KOPT-K1 (cell line): ENCODE data around the gene CCDC74B.
"Not testable (repeated sequence)": the region's sequence is repeated elsewhere in the genome, so short reads cannot be mapped to it uniquely, and the experiment has no call there.

Source experiments
- H3K27ac ChIP-seq: fragments of 200-600 bp; sonication (generic); 2 replicates; pipeline ENCODE4 v1.5.1; 2016; ENCODE audit warnings: antibody characterized with exemption, mild to moderate bottlenecking, low read depth, low read length; ENCODE audit not compliant: poor library complexity, severe bottlenecking
- H3K36me3 ChIP-seq: fragments of 200-600 bp; sonication (generic); 2 replicates; pipeline ENCODE4 v1.5.1; 2017; ENCODE audit warnings: antibody characterized with exemption, mild to moderate bottlenecking, low read length, moderate library complexity; ENCODE audit not compliant: insufficient read depth
- H3K9me3 ChIP-seq: fragments of 200-600 bp; sonication (generic); 2 replicates; pipeline ENCODE4 v1.5.1; 2017; ENCODE audit warnings: antibody characterized with exemption, low read length, mild to moderate bottlenecking; ENCODE audit not compliant: insufficient read depth, poor library complexity, severe bottlenecking

CCDC74B gene

GRCh38 chr2:130181325-130181879 is 36.5 kb upstream of the CCDC74B start, which contains the start of gene SMPD4:
Gene SMPD4 (minus strand): TSS chr2:130181602. CDS start chr2:130176592, 5,010 bp downstream.
- H3K27ac ChIP-seq = peak within 1 kb of the TSS; percentile 97
- H3K9me3 ChIP-seq = no peaks in the 10 kb centered on the region
- peaks cover 43% of the 10 kb centered on the region for H3K36me3 ChIP-seq

- H3K27ac ChIP-seq = peak overlapping the region; percentile 97
- H3K36me3 ChIP-seq = peaks cover 40% of the 10 kb centered on the region
- not testable (repeated sequence) for H3K9me3 ChIP-seq
Measured at GRCh38 chr2:130180404-130181324, 35.8 kb upstream of the CCDC74B start.

- not testable (repeated sequence) for H3K27ac ChIP-seq, H3K9me3 ChIP-seq
- H3K36me3 ChIP-seq = peaks cover 81% of the 10 kb centered on the region
Measured at GRCh38 chr2:130174866-130175265, 30.0 kb upstream of the CCDC74B start.

GRCh38 chr2:130169896-130170295 is 25.0 kb upstream of the CCDC74B start:
- H3K36me3 ChIP-seq = peaks cover 95% of the 10 kb centered on the region
- no peak overlapping the region for H3K27ac ChIP-seq
- H3K9me3 ChIP-seq = no peaks in the 10 kb centered on the region

- not testable (repeated sequence) for H3K9me3 ChIP-seq, H3K27ac ChIP-seq
- H3K36me3 ChIP-seq = peaks cover 95% of the 10 kb centered on the region
Measured at GRCh38 chr2:130169163-130169562, 24.3 kb upstream of the CCDC74B start.

GRCh38 chr2:130166611-130167010 is 21.7 kb upstream of the CCDC74B start:
- not testable (repeated sequence) for H3K9me3 ChIP-seq, H3K27ac ChIP-seq
- H3K36me3 ChIP-seq = peaks cover 91% of the 10 kb centered on the region

- Histone ChIP-seq H3K27ac (no peak overlapping the region), H3K36me3 (peaks cover 90% of the 10 kb centered on the region), H3K9me3 (no peaks in the 10 kb centered on the region)
Measured at GRCh38 chr2:130165293-130166016, 20.5 kb upstream of the CCDC74B start.

GRCh38 chr2:130162968-130163367 is 18.1 kb upstream of the CCDC74B start:
- Histone ChIP-seq H3K9me3 (no peaks in the 10 kb centered on the region), H3K36me3 (peaks cover 88% of the 10 kb centered on the region), H3K27ac (no peak overlapping the region)

- H3K9me3 ChIP-seq, H3K27ac ChIP-seq: not testable (repeated sequence)
- H3K36me3 ChIP-seq = peaks cover 88% of the 10 kb centered on the region
Measured at GRCh38 chr2:130162486-130162885, 17.6 kb upstream of the CCDC74B start.

GRCh38 chr2:130160838-130161705 is 16.2 kb upstream of the CCDC74B start:
- H3K27ac ChIP-seq, H3K9me3 ChIP-seq: not testable (repeated sequence)
- peaks cover 78% of the 10 kb centered on the region for H3K36me3 ChIP-seq

- Histone ChIP-seq H3K27ac (no peak overlapping the region), H3K9me3 (no peaks in the 10 kb centered on the region), H3K36me3 (peaks cover 78% of the 10 kb centered on the region)
Measured at GRCh38 chr2:130160131-130160530, 15.2 kb upstream of the CCDC74B start.

- H3K9me3 ChIP-seq, H3K27ac ChIP-seq: not testable (repeated sequence)
- H3K36me3 ChIP-seq = peaks cover 78% of the 10 kb centered on the region
Measured at GRCh38 chr2:130159376-130159775, 14.5 kb upstream of the CCDC74B start.

- H3K9me3 ChIP-seq = no peaks in the 10 kb centered on the region
- no peak overlapping the region for H3K27ac ChIP-seq
- H3K36me3 ChIP-seq = peaks cover 78% of the 10 kb centered on the region
Measured at GRCh38 chr2:130158631-130159030, 13.7 kb upstream of the CCDC74B start.

GRCh38 chr2:130157825-130158514 is 13.1 kb upstream of the CCDC74B start:
- peak overlapping the region; percentile 38 for H3K27ac ChIP-seq

More at GRCh38 chr2:130157825-130158514, 13.1 kb upstream of the CCDC74B start:
- not testable (repeated sequence) for H3K9me3 ChIP-seq
- H3K36me3 ChIP-seq = peaks cover 78% of the 10 kb centered on the region
